ENCODE measurements around the gene PTPRN2.

The PTPRN2 gene

DNA sequence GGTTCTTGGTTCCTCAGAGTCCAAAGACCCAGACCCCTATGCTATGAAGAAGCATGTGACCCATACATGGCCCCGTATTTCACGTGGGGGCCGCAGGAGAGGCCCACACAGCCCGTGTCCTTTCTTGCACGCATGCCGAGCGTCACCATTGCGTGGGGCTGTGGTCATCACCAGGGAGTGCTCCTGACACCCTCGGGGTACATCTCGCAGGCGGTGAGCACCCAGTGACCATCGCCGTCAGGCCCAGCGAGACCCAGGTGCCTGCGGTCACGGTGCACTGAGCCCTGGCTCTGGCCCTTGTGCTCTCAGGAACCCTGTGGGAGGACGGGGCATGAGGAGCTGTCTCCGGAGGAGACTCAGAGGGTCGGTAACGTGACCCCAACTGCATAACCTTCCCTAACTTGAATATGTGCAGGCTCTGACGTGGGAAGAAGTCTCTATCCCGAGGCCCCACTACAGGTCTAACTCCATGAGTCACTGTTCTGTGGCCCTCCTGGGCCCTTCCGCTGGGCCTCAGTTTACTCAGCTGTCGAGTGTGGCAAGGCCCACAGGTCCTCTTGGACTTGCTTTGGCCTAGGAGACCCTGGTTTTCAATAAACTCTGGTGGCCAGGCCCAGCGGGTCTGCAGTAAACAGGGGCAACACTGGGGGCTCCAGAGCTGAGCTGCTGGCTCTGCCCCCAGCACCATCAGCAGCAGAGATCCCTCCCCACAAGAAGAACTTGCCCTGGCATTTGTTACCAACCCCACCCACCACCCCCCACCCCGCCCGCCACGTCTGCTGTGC lies 503.9 kb downstream of the PTPRN2 start:
- Histone ChIP-seq H3K4me1 (ENCODE audit: control insufficient read depth, insufficient read depth, low read length) (no peaks in the 10 kb centered on the region), H3K27ac (ENCODE audit: low read depth, low read length) (no peak overlapping the region), H3K4me3 (ENCODE audit: low read length) (no peak overlapping the region), H3K36me3 (ENCODE audit: control insufficient read depth, insufficient read depth, low read length) (no peaks in the 10 kb centered on the region), H3K9ac (ENCODE audit: low read length) (no peak overlapping the region), H3K27me3 (ENCODE audit: control insufficient read depth, insufficient read depth, low read length) (no peaks in the 10 kb centered on the region)

DNA sequence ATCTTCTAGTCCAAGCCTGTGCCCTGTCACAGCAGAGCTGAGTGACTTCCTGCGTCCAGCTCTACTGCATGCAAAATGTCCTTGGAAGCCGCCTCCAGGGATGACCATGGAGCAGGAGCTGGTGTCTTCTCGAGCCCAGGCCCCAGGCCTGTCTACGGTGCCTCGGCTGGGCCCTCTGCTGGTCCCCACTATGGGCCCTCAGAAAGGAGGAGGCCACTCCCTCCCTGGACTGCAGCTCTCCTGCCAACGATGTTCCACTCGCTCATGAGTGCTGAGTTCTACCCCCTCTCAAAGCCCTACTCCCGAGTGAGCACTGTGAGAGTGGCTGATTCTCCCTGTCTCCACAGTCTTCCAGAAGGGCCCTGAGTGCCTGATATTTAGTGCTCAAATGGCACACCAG lies 504.9 kb downstream of the PTPRN2 start:
- H3K36me3 ChIP-seq (ENCODE audit: control insufficient read depth, insufficient read depth, low read length): no peaks in the 10 kb centered on the region
- no peaks in the 10 kb centered on the region for H3K27me3 ChIP-seq (ENCODE audit: control insufficient read depth, insufficient read depth, low read length)
- no peak overlapping the region for H3K9ac ChIP-seq (ENCODE audit: low read length)
- no peaks in the 10 kb centered on the region for H3K4me1 ChIP-seq (ENCODE audit: control insufficient read depth, insufficient read depth, low read length)
- no peak overlapping the region for H3K4me3 ChIP-seq (ENCODE audit: low read length)
- no peak overlapping the region for H3K27ac ChIP-seq (ENCODE audit: low read depth, low read length)

DNA sequence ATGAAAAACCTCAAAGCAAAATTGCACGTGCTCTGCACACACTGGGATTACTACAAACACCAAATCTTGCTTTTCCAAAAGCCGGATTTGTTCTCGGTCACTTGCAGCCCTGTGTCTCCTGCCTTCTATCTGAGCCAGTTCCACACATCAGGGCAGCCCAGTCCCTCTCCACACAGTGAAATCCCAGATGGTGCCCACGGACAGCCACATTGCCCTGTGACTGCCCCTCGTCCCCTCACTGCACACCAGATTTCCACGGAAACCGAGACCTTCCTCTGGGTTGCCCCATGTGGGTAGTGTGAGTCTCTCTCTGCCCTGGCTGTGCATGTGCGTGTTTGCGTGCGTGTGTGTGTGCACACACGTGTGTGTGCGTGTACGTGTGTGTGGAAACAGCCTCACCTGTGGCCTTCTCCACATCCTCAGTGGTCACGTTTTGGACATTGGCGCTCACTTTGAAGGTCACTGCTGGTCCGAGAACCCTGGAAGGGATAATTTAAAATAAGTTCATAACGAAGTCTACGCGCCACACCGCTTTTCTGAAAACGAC lies 506.7 kb downstream of the PTPRN2 start:
- Histone ChIP-seq H3K27me3 (ENCODE audit: control insufficient read depth, insufficient read depth, low read length) (no peaks in the 10 kb centered on the region), H3K4me3 (ENCODE audit: low read length) (no peak overlapping the region), H3K9ac (ENCODE audit: low read length) (no peak overlapping the region), H3K4me1 (ENCODE audit: control insufficient read depth, insufficient read depth, low read length) (no peaks in the 10 kb centered on the region), H3K36me3 (ENCODE audit: control insufficient read depth, insufficient read depth, low read length) (no peaks in the 10 kb centered on the region), H3K27ac (ENCODE audit: low read depth, low read length) (no peak overlapping the region)

DNA sequence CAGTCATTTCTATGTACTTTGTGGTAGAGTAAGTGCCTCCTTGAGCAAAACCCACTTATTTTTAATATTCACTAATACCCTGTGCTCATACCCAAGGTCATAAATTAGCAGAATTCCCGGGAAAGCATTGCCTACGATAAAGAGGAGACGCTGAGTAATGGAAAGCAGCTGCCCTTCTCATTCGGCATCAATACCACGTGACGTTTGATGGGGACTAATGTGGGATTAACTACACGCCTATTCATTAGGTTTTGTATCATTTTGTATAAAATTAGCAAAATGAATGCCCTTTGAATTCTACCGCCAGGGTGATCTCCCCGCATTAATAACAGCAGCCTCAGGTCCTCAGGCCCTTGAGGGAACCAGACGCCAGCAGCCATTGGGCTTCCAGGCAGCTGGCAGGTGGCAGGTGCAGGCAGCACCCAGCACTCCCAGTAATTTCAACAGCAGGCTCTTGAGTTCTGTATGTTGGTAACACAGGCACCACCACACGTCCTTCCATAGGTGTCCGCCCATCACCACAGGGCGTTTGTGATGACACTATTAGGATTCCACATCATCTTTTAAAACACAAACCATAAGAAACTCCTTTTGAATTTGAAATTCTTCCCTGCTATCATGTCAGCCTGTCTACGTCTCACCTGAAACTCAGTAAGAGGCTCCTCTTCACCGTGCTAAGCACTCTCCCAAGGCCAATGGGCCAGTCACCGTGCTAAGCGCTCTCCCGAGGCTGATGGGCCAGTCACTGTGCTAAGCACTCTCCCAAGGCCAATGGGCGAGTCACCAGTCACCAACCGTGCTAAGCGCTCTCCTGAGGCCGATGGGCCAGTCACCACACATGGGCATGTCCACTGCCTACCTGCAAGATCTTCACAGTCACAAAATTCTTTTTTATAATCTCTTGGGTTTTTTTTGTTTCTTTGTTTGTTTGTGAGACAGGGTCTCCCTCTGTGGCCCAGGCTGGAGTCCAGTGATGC lies 509.4 kb downstream of the PTPRN2 start:
- no peak overlapping the region for H3K27ac ChIP-seq (ENCODE audit: low read depth, low read length)
- H3K9ac ChIP-seq (ENCODE audit: low read length): no peak overlapping the region
- H3K27me3 ChIP-seq (ENCODE audit: control insufficient read depth, insufficient read depth, low read length): no peaks in the 10 kb centered on the region

DNA sequence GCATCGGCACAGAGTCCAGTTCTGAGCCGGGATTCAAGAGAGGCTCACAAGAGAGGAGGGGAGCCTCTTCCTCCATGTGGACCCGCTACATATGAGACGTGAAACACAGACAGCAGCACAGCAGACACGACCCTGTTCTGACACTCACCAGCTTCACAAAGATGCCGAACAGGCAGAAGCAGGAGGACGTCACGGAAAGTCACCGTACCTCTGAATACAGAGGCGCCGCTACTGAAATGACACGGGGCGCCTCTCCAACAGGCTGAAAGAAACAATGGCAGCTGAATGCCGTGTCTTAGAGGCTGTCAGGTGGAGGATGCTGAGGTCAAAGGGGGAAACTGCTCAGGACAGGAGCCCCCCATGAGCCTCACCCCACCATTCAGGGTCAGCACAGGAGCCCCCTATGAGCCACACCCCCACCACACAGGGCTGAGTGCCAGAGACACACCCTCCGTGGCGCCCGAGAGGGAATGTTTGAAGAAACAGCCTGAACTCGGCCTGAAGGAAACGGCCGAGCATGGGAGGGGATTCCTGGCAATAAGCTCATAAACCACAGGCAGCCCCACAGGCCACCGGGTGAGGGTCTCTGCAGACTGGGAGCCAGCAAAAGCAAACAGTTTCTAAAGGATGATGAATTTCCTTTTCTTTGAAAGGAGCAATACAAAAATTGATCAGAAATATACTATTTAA lies 510.3 kb downstream of the PTPRN2 start:
- no peak overlapping the region for H3K9ac ChIP-seq (ENCODE audit: low read length)
- no peaks in the 10 kb centered on the region for H3K36me3 ChIP-seq (ENCODE audit: control insufficient read depth, insufficient read depth, low read length)
- no peaks in the 10 kb centered on the region for H3K4me1 ChIP-seq (ENCODE audit: control insufficient read depth, insufficient read depth, low read length)
- H3K27ac ChIP-seq (ENCODE audit: low read depth, low read length): no peak overlapping the region
- no peaks in the 10 kb centered on the region for H3K27me3 ChIP-seq (ENCODE audit: control insufficient read depth, insufficient read depth, low read length)
- no peak overlapping the region for H3K4me3 ChIP-seq (ENCODE audit: low read length)

More for the DNA sequence above, 509.4 kb downstream of the PTPRN2 start:
- Histone ChIP-seq H3K4me3 (ENCODE audit: low read length) (no peak overlapping the region), H3K36me3 (ENCODE audit: control insufficient read depth, insufficient read depth, low read length) (no peaks in the 10 kb centered on the region), H3K4me1 (ENCODE audit: control insufficient read depth, insufficient read depth, low read length) (no peaks in the 10 kb centered on the region)

DNA sequence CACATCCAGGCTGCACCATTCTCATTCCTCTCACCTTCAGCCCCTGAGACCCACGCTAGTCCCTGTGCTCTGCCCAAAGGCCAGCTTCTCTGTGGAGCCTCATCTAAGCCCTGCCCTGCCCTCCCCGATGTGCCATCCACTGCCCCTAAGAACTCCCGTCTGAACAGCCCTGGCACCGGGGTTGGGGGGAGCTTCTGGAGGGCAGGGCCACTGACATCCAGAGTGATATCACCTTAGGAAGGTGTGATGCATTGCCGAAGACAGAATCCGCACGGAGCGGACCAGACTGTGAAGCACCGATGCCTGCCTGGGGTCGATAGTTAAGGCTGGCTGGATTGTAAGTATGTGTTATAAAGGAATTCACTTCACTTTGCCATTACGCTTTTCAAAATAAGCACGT lies 511.0 kb downstream of the PTPRN2 start:
- no peaks in the 10 kb centered on the region for H3K4me1 ChIP-seq (ENCODE audit: control insufficient read depth, insufficient read depth, low read length)
- no peaks in the 10 kb centered on the region for H3K36me3 ChIP-seq (ENCODE audit: control insufficient read depth, insufficient read depth, low read length)
- H3K27ac ChIP-seq (ENCODE audit: low read depth, low read length): no peak overlapping the region
- no peaks in the 10 kb centered on the region for H3K27me3 ChIP-seq (ENCODE audit: control insufficient read depth, insufficient read depth, low read length)
- H3K4me3 ChIP-seq (ENCODE audit: low read length): no peak overlapping the region
- no peak overlapping the region for H3K9ac ChIP-seq (ENCODE audit: low read length)

DNA sequence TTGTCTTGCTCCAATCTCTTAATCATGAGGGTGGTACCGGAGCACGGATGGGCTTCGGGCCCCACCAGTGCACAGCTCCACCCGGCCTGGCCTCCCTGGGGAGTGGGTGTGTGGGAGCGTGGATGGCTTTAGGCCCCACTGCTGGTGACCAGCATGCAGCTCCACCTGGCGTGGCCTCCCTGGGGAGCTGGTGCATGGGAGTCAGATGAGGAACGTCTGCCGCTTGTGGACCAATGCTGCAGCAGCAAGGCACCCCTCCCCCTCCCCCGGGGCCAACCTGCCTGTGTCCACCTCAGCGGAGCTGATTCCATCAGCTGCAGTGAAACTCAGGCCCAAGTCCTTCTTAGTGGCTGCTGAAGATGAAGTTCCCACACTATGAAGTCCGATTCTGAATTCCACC lies 511.4 kb downstream of the PTPRN2 start:
- Histone ChIP-seq H3K27me3 (ENCODE audit: control insufficient read depth, insufficient read depth, low read length) (no peaks in the 10 kb centered on the region), H3K27ac (ENCODE audit: low read depth, low read length) (no peak overlapping the region), H3K36me3 (ENCODE audit: control insufficient read depth, insufficient read depth, low read length) (no peaks in the 10 kb centered on the region), H3K9ac (ENCODE audit: low read length) (no peak overlapping the region), H3K4me3 (ENCODE audit: low read length) (no peak overlapping the region), H3K4me1 (ENCODE audit: control insufficient read depth, insufficient read depth, low read length) (no peaks in the 10 kb centered on the region)

DNA sequence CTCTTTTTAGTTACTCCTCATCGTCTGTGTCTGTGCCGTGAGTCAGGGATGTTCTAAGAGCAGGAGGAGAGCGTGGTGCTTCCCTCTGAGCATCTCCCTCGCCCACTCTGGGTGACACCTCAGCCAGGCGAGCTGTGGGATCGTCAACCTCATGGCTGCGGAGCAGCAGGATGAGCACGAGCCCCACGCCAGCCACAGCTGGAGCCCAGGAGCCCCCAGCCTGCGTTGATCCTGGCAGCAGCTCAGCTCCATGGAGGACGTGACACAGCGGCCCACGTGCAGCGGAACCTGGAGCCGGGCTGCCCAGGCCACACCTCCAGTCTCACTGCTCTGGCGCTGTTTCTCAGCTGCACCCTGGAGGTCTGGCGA lies 512.0 kb downstream of the PTPRN2 start:
- no peaks in the 10 kb centered on the region for H3K36me3 ChIP-seq (ENCODE audit: control insufficient read depth, insufficient read depth, low read length)
- no peaks in the 10 kb centered on the region for H3K27me3 ChIP-seq (ENCODE audit: control insufficient read depth, insufficient read depth, low read length)
- no peak overlapping the region for H3K27ac ChIP-seq (ENCODE audit: low read depth, low read length)

DNA sequence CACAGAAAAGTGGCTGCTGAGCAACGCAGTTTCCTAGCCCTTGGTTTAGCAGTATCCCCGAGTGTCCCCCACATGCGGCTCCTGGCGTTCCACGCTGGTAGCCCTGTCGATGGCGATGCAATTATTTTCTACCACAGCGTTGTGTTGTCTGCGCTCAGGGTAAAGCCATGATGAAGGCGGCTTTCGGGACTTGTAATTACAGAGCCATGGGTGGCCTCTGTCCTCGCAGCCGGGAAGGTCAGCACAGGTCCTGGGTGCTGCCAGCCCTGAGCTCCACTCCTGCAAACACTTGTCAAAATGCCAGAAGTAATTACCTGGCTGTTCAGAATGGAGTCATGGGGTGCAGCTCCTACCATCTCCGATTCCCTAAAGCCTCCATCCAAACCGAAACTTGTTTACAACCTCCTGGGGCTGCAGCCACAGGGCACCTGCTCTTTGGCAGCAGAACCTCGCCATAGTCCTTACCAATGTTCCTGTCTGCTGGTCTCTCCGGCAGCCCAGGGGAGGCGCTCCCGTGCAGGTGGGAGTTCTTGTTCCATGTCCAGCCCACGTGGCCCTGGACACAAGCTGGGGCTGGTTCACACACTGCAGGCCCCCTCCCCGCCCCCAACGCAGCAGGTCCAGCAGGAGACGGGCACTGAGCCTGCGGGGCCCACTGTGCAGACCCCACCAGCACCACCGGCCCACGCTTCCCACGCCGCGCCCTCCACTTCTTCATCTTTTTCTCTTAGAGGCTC lies 512.6 kb downstream of the PTPRN2 start:
- H3K9ac ChIP-seq (ENCODE audit: low read length): no peak overlapping the region
- no peaks in the 10 kb centered on the region for H3K4me1 ChIP-seq (ENCODE audit: control insufficient read depth, insufficient read depth, low read length)
- no peak overlapping the region for H3K4me3 ChIP-seq (ENCODE audit: low read length)
- H3K27ac ChIP-seq (ENCODE audit: low read depth, low read length): no peak overlapping the region
- no peaks in the 10 kb centered on the region for H3K27me3 ChIP-seq (ENCODE audit: control insufficient read depth, insufficient read depth, low read length)
- no peaks in the 10 kb centered on the region for H3K36me3 ChIP-seq (ENCODE audit: control insufficient read depth, insufficient read depth, low read length)

More for the DNA sequence above, 512.0 kb downstream of the PTPRN2 start:
- no peaks in the 10 kb centered on the region for H3K4me1 ChIP-seq (ENCODE audit: control insufficient read depth, insufficient read depth, low read length)
- H3K9ac ChIP-seq (ENCODE audit: low read length): no peak overlapping the region
- H3K4me3 ChIP-seq (ENCODE audit: low read length): no peak overlapping the region

DNA sequence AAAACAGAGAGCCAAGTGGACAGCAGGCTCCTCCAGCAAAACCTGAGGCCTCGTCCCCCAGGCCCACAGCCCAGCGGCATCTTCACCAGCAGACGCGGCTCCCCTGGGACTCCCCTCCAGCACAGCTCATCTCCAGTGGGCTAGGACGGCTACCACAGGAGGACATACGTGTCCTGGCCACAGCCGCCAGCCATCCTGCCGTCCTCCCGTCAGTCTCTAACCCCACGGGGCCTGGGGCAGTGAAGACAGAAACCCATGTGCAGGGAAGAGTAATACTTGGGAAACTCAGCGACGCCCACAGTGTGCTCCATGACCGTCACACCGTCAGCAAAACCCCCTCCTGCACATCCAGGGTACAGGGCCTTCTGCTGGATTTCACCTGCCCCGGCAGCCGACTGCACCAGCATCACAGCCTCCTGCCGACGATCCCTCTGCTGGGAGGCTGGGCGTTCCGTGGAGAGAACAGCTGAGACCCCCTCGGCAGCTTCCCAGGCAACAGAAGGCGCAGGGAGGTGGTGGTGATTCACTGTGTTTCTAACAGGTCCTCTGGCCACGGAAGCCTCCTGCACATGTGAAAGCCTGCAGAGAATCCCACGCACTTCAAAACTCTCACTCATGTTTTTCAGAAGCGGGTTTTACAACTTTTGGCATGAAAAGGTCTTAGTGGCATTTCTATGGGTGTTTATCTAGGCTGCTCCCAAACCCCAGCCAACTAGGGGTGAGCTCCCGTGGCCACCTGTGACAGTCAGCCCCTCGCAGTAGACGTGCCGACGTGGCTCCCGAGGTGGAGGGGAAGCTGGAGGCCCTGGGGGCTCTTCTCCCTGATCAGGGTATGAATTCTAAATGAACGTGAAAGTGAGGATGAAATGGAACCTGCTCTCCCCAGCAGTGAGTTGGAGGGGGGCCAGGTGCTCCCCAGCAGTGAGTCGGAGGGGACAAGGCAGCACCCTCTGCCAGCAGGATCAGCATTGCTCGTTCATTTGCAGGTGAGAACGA lies 513.5 kb downstream of the PTPRN2 start:
- H3K4me3 ChIP-seq (ENCODE audit: low read length): no peak overlapping the region
- no peaks in the 10 kb centered on the region for H3K4me1 ChIP-seq (ENCODE audit: control insufficient read depth, insufficient read depth, low read length)
- H3K36me3 ChIP-seq (ENCODE audit: control insufficient read depth, insufficient read depth, low read length): no peaks in the 10 kb centered on the region
- H3K27ac ChIP-seq (ENCODE audit: low read depth, low read length): no peak overlapping the region
- no peaks in the 10 kb centered on the region for H3K27me3 ChIP-seq (ENCODE audit: control insufficient read depth, insufficient read depth, low read length)
- H3K9ac ChIP-seq (ENCODE audit: low read length): no peak overlapping the region
